GM12878 (cell line): ENCODE results near the gene PKN2. TPM values are rescaled to one million over a fixed set of nuclear protein-coding genes. Genes with fewer than 3 reads are reported as not detected.

Source experiments
- ATAC-seq: fragments of 200-7000 bp; cut with Tn5 transposase; 3 replicates; pipeline ENCODE4 v1.9.1; 2020; ENCODE audit warnings: mild to moderate bottlenecking, moderate library complexity
- BruUV-seq: library from RNA; stranded (reverse); fragments of 400-500 nt; replicated peaks from 2 replicates; lab custom pipeline; 2021; lab: Mats Ljungman, UMichigan
- CTCF ChIA-PET: fragments of 300-600 bp; sonication (Branson Sonifier 250); formaldehyde crosslinking; extraction: SDS; loops from one replicate; lab custom pipeline; 2021; ENCODE audit warnings: inconsistent platforms; lab: Yijun Ruan, JAX
- POLR2A ChIA-PET: fragments of 350-600 bp; formaldehyde crosslinking; extraction: SDS; loops from one replicate; lab custom pipeline; 2021; ENCODE audit warnings: inconsistent platforms; lab: Charles Lee
- RAD21 ChIA-PET: fragments of 300-600 bp; sonication (Branson Sonifier 250); formaldehyde crosslinking; loops from one replicate; lab custom pipeline; 2023; ENCODE audit warnings: antibody characterized with exemption; ENCODE audit not compliant: unreplicated experiment; lab: Charles Lee
- SMC1A ChIA-PET: fragments of 300-600 bp; sonication (Branson Sonifier 250); formaldehyde crosslinking; loops from one replicate; lab custom pipeline; 2023; ENCODE audit not compliant: unreplicated experiment, uncharacterized antibody; lab: Charles Lee
- DNase-seq: peaks from one replicate; pipeline ENCODE4 v3.0.0-alpha.2; 2011; ENCODE audit warnings: low read depth, low spot score
- FAIRE-seq: peaks from 3 replicates; lab custom pipeline; 2011; peaks lifted over from hg19 to GRCh38; lab: Jason Lieb, UNC
- H2AFZ ChIP-seq: 2 replicates; pipeline ENCODE4 v1.6.0; 2011; ENCODE audit warnings: low read depth, low read length, control low read depth; ENCODE audit not compliant: control insufficient read depth
- H3K27ac ChIP-seq: 2 replicates; pipeline ENCODE4 v1.5.1; 2011; ENCODE audit warnings: control low read depth; ENCODE audit not compliant: control insufficient read depth, insufficient read depth
- H3K27me3 ChIP-seq, 2 experiments: replicated peaks in 1 of 2; 2 replicates each; pipeline versions ENCODE4 v1.6.0 to v1.6.1; 2011; ENCODE audit warnings: low read length in 1 of 2; ENCODE audit not compliant: control insufficient read depth in 2 of 2, insufficient read depth in 2 of 2
- H3K36me3 ChIP-seq, 2 experiments: 2 replicates each; pipeline ENCODE4 v1.5.1; 2011; ENCODE audit warnings: low read length in 1 of 2; ENCODE audit not compliant: control insufficient read depth in 2 of 2, insufficient read depth in 2 of 2
- H3K4me1 ChIP-seq: 2 replicates; pipeline ENCODE4 v1.6.1; 2011; ENCODE audit warnings: mild to moderate bottlenecking, low read length, moderate library complexity, mixed read lengths; ENCODE audit not compliant: control insufficient read depth, insufficient read depth
- H3K4me2 ChIP-seq: 2 replicates; pipeline ENCODE4 v1.6.0; 2011; ENCODE audit warnings: control low read depth; ENCODE audit not compliant: control insufficient read depth, insufficient read depth
- H3K4me3 ChIP-seq: fragments of 200-600 bp; sonication (generic); 2 replicates; pipeline ENCODE4 v1.5.1; 2016
- H3K79me2 ChIP-seq: 2 replicates; pipeline ENCODE4 v1.6.0; 2011; ENCODE audit warnings: low read length; ENCODE audit not compliant: control insufficient read depth, insufficient read depth
- H3K9ac ChIP-seq: 2 replicates; pipeline ENCODE4 v1.8.0; 2011; ENCODE audit warnings: low read length, control low read depth, mixed read lengths; ENCODE audit not compliant: control insufficient read depth, insufficient read depth
- H3K9me3 ChIP-seq: replicated peaks from 3 replicates; pipeline ENCODE4 v1.5.1; 2011; ENCODE audit warnings: mild to moderate bottlenecking, low read length; ENCODE audit not compliant: control insufficient read depth, insufficient read depth
- H4K20me1 ChIP-seq: 2 replicates; pipeline ENCODE4 v1.6.0; 2011; ENCODE audit not compliant: control insufficient read depth, insufficient read depth
- CEBPB ChIP-seq, 2 experiments: fragments of 150-350 bp in 1 of 2; IDR thresholded peaks; 2 replicates each; pipeline ENCODE4 v1.6.1; 2012 to 2014; ENCODE audit warnings: low read depth in 2 of 2, low read length in 2 of 2, borderline replicate concordance in 1 of 2, inconsistent platforms in 1 of 2
- FOXM1 ChIP-seq: IDR thresholded peaks from 2 replicates; pipeline ENCODE4 v1.6.1; 2012; ENCODE audit warnings: low read depth, mild to moderate bottlenecking, inconsistent platforms, low read length, moderate library complexity
- JUND ChIP-seq: IDR thresholded peaks from 2 replicates; pipeline ENCODE4 v1.6.1; 2012; ENCODE audit warnings: low read depth, mild to moderate bottlenecking, low read length, improper control_type of control experiment, moderate library complexity
- KLF5 ChIP-seq: fragments of 450-650 bp; IDR thresholded peaks from 2 replicates; pipeline ENCODE4 v1.6.1; 2014; ENCODE audit warnings: mild to moderate bottlenecking; ENCODE audit not compliant: partially characterized antibody
- MYC ChIP-seq: IDR thresholded peaks from 2 replicates; pipeline ENCODE4 v1.6.1; 2011; ENCODE audit warnings: mild to moderate bottlenecking, low read length, moderate library complexity, inconsistent platforms; ENCODE audit not compliant: insufficient read depth, insufficient replicate concordance, insufficient read length, severe bottlenecking
- NBN ChIP-seq: fragments of 450-650 bp; IDR thresholded peaks from 2 replicates; pipeline ENCODE4 v1.6.1; 2016
- NFXL1 ChIP-seq: fragments of 450-650 bp; IDR thresholded peaks from 2 replicates; pipeline ENCODE4 v1.6.1; 2017; ENCODE audit warnings: antibody characterized with exemption, mild to moderate bottlenecking, borderline replicate concordance
- NR2F1 ChIP-seq: fragments of 450-650 bp; conservative IDR thresholded peaks from 2 replicates; pipeline ENCODE4 v1.6.1; 2017; ENCODE audit warnings: mild to moderate bottlenecking
- SMC3 ChIP-seq: IDR thresholded peaks from 2 replicates; pipeline ENCODE4 v1.6.1; 2011; ENCODE audit warnings: low read length, improper control_type of control experiment, borderline replicate concordance
- ZNF592 ChIP-seq: fragments of 450-650 bp; IDR thresholded peaks from 2 replicates; pipeline ENCODE4 v1.6.1; 2017; ENCODE audit warnings: mild to moderate bottlenecking, moderate library complexity
- ZZZ3 ChIP-seq: IDR thresholded peaks from 2 replicates; pipeline ENCODE4 v1.6.1; 2011; ENCODE audit warnings: low read depth; ENCODE audit not compliant: control insufficient read depth, insufficient read length
- WGBS: methylation state at CpG from one replicate; pipeline ENCODE4 v1.1.6; 2016; ENCODE audit warnings: low lambda C conversion rate; ENCODE audit not compliant: insufficient replicate concordance, insufficient coverage; ENCODE audit errors: missing lambda C conversion rate; 5-methylcytosine and 5-hydroxymethylcytosine counted together
- in situ Hi-C: fragments of 300-500 bp; cut with MboI; formaldehyde crosslinking; loops from 9 replicates; pipeline ENCODE4 v1.14.3; 2018; ENCODE audit warnings: mixed read lengths
- intact Hi-C: fragments of 100-400 bp; cut with micrococcal nuclease; formaldehyde crosslinking; loops from one replicate; pipeline ENCODE4 v1.14.2; 2022; ENCODE audit not compliant: unreplicated experiment
- polyA plus RNA-seq, 11 experiments: library from polyadenylated mRNA; depleted of rRNA in 4 of 11; unstranded in 6 of 11; stranded (reverse) in 5 of 11; fragments of >200 nt; fragmentation: Nextera tagmentation in 4 of 11; fragmentation: Illumina TruSeq in 1 of 11; extraction: Ambion mirVana in 4 of 11; extraction: Trizol in 1 of 11; gene quantifications; 1 replicate in 1 of 11; 2 replicates in 10 of 11; pipeline versions ENCODE4 v1.2.1 to v1.2.3, GENCODE V29; 2011 to 2016; ENCODE audit warnings: inconsistent platforms in 2 of 11, missing spikeins in 2 of 11, low read depth in 1 of 11
- total RNA-seq, 4 experiments: library from RNA; depleted of rRNA in 3 of 4; stranded (reverse); fragments of >200 nt in 3 of 4; fragmentation: Illumina TruSeq in 1 of 4; extraction: Trizol in 1 of 4; gene quantifications; 2 replicates each; pipeline versions ENCODE4 v1.2.1 to v1.2.3, GENCODE V29; 2013 to 2021
- TF ChIP-seq, protein P1 (sequence below): fragments of 450-650 bp; IDR thresholded peaks from 2 replicates; pipeline ENCODE4 v1.6.1; 2017; ENCODE audit warnings: antibody characterized with exemption, mild to moderate bottlenecking, moderate library complexity
- TF ChIP-seq, protein P2 (sequence below): fragments of 450-650 bp; IDR thresholded peaks from 2 replicates; pipeline ENCODE4 v1.6.1; 2017; ENCODE audit warnings: mild to moderate bottlenecking

The PKN2 gene
- total and polyA plus RNA-seq, 10 of the 15 experiments (the other 5 are each of a cell fraction or from before 2014, with no cell fraction given) = 2.6 to 18.3 (median 12.9) TPM

- ATAC-seq (no peak), DNase-seq (no peak), FAIRE-seq (no peak)
- ChIA-PET POLR2A (no interaction called here), RAD21 (no interaction called here), CTCF (interaction anchor here (1.4 kb wide), 1 partner anchor 22 kb away, joined by 3 read pairs; no protein-coding TSS in a partner anchor), SMC1A (interaction anchor here (1.2 kb wide), 1 partner anchor 32 kb away, joined by 4 read pairs; no protein-coding TSS in a partner anchor)
- H3K27ac ChIP-seq = no peak overlapping the region
- in situ Hi-C loops = loop anchor here (25.0 kb wide), 1 partner anchor 1766 kb away; the partner anchor contains the start of genes HS2ST1 and SELENOF
- peaks cover 6% of the 10 kb centered on the region for H3K79me2 ChIP-seq
- no peaks in the 10 kb centered on the region for H4K20me1 ChIP-seq
- TF ChIP-seq NBN (no peak), FOXM1 (no peak), CEBPB (IDR thresholded peaks at IDR 0.05; ENCODE audit: borderline replicate concordance in 1 of 2, low read depth in 2 of 2, low read length in 2 of 2) (no peak), ZZZ3 (no peak), SMC3 (no peak), NFXL1 (no peak), JUND (no peak), ZNF592 (no peak), NR2F1 (no peak), KLF5 (no peak), MYC (no peak)
- TF ChIP-seq, protein P1, sequence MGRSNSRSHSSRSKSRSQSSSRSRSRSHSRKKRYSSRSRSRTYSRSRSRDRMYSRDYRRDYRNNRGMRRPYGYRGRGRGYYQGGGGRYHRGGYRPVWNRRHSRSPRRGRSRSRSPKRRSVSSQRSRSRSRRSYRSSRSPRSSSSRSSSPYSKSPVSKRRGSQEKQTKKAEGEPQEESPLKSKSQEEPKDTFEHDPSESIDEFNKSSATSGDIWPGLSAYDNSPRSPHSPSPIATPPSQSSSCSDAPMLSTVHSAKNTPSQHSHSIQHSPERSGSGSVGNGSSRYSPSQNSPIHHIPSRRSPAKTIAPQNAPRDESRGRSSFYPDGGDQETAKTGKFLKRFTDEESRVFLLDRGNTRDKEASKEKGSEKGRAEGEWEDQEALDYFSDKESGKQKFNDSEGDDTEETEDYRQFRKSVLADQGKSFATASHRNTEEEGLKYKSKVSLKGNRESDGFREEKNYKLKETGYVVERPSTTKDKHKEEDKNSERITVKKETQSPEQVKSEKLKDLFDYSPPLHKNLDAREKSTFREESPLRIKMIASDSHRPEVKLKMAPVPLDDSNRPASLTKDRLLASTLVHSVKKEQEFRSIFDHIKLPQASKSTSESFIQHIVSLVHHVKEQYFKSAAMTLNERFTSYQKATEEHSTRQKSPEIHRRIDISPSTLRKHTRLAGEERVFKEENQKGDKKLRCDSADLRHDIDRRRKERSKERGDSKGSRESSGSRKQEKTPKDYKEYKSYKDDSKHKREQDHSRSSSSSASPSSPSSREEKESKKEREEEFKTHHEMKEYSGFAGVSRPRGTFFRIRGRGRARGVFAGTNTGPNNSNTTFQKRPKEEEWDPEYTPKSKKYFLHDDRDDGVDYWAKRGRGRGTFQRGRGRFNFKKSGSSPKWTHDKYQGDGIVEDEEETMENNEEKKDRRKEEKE = no peak
- TF ChIP-seq, protein P2, sequence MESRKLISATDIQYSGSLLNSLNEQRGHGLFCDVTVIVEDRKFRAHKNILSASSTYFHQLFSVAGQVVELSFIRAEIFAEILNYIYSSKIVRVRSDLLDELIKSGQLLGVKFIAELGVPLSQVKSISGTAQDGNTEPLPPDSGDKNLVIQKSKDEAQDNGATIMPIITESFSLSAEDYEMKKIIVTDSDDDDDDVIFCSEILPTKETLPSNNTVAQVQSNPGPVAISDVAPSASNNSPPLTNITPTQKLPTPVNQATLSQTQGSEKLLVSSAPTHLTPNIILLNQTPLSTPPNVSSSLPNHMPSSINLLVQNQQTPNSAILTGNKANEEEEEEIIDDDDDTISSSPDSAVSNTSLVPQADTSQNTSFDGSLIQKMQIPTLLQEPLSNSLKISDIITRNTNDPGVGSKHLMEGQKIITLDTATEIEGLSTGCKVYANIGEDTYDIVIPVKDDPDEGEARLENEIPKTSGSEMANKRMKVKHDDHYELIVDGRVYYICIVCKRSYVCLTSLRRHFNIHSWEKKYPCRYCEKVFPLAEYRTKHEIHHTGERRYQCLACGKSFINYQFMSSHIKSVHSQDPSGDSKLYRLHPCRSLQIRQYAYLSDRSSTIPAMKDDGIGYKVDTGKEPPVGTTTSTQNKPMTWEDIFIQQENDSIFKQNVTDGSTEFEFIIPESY = no peak
- no peaks in the 10 kb centered on the region for H3K36me3 ChIP-seq
- H3K27me3 ChIP-seq = no peaks in the 10 kb centered on the region
- H3K4me2 ChIP-seq = no peak overlapping the region
- no TSS peak for BruUV-seq
- no peak overlapping the region for H3K9ac ChIP-seq
- H3K9me3 ChIP-seq = no peaks in the 10 kb centered on the region
- 93% methylated on average over 3 of the region's 3 CpGs for WGBS
- intact Hi-C loops = no loop called here
- H2AFZ ChIP-seq = no peak overlapping the region
- H3K4me1 ChIP-seq = no peaks in the 10 kb centered on the region
- H3K4me3 ChIP-seq = no peak overlapping the region
Measured at GRCh38 chr1:88678405-88678804, 5.7 kb upstream of the PKN2 start.
